Thoracic aorta (tissue), 2 donors: Measurements from ENCODE around the gene CTNNA2. TPM values are rescaled to one million over a fixed set of nuclear protein-coding genes. Genes with fewer than 3 reads are reported as not detected.

Experiments used
- ATAC-seq: fragments of 150-250 bp; one replicate; pipeline ENCODE4 v1.8.0; 2017; ENCODE audit warnings: low read depth; ENCODE audit not compliant: insufficient number of reproducible peaks, low FRiP score
- DNase-seq: peaks from one replicate; pipeline ENCODE4 v3.0.0-alpha.2; 2020; ENCODE audit warnings: low spot score
- H3K27ac ChIP-seq, 2 donors: fragments of 200-600 bp; sonication (generic); 1 replicate in 1 of 2; 2 replicates in 1 of 2; pipeline ENCODE4 v1.5.1; 2016; ENCODE audit warnings: mild to moderate bottlenecking in 2 of 2, moderate library complexity in 2 of 2
- H3K27me3 ChIP-seq: fragments of 200-600 bp; sonication (generic); replicated peaks from 2 replicates; pipeline ENCODE4 v1.6.0; 2016; ENCODE audit warnings: mild to moderate bottlenecking; ENCODE audit not compliant: insufficient read depth
- H3K36me3 ChIP-seq: fragments of 200-600 bp; sonication (generic); one replicate; pipeline ENCODE4 v1.5.1; 2016
- H3K4me1 ChIP-seq, 2 donors: fragments of 200-600 bp; sonication (generic); 1 replicate in 1 of 2; 2 replicates in 1 of 2; pipeline versions ENCODE4 v1.5.1 to v1.6.0; 2016; ENCODE audit warnings: low read depth in 2 of 2, mild to moderate bottlenecking in 1 of 2; ENCODE audit not compliant: control insufficient read depth in 1 of 2
- H3K4me3 ChIP-seq: fragments of 200-600 bp; sonication (generic); 2 replicates; pipeline ENCODE4 v1.5.1; 2016; ENCODE audit warnings: mild to moderate bottlenecking
- H3K9me3 ChIP-seq: fragments of 200-600 bp; sonication (generic); 2 replicates; pipeline ENCODE4 v1.5.1; 2016
- CTCF ChIP-seq: fragments of 200-600 bp; sonication (generic); IDR thresholded peaks from one replicate; pipeline ENCODE4 v1.5.1; 2019; ENCODE audit warnings: antibody characterized with exemption
- total RNA-seq, 2 donors: library from RNA; depleted of rRNA; stranded (reverse); fragments of >200 nt; gene quantifications; one replicate each; pipeline versions ENCODE4 v1.1.0 to v1.2.3, GENCODE V29; 2016

CTNNA2 gene
- total RNA-seq, 2 donors from 2014 or later: not detected

GRCh38 chr2:80490964-80491363, 978.1 kb downstream of the CTNNA2 start:
- Histone ChIP-seq H3K36me3 (no peaks in the 10 kb centered on the region), H3K27ac (no peak overlapping the region), H3K27me3 (no peaks in the 10 kb centered on the region), H3K9me3 (no peaks in the 10 kb centered on the region), H3K4me3 (no peak overlapping the region), H3K4me1 (no peaks in the 10 kb centered on the region)
- no peak for TF ChIP-seq CTCF
- ATAC-seq (no peak), DNase-seq (no peak)

- no peak overlapping the region for H3K4me3 ChIP-seq
- no peaks in the 10 kb centered on the region for H3K27me3 ChIP-seq
- DNase-seq (no peak), ATAC-seq (no peak)
- no peaks in the 10 kb centered on the region for H3K36me3 ChIP-seq
- no peak for TF ChIP-seq CTCF
- H3K9me3 ChIP-seq: no peaks in the 10 kb centered on the region
- H3K4me1 ChIP-seq: no peaks in the 10 kb centered on the region
- H3K27ac ChIP-seq: no peak overlapping the region
Observed at GRCh38 chr2:80496346-80496745, 983.5 kb downstream of the CTNNA2 start.

GRCh38 chr2:80496775-80497174, 983.9 kb downstream of the CTNNA2 start:
- no peak overlapping the region for H3K4me3 ChIP-seq
- no peaks in the 10 kb centered on the region for H3K27me3 ChIP-seq
- H3K36me3 ChIP-seq: no peaks in the 10 kb centered on the region
- ATAC-seq: no peak
- no peak overlapping the region for H3K27ac ChIP-seq
- no peak for TF ChIP-seq CTCF
- H3K4me1 ChIP-seq: no peaks in the 10 kb centered on the region
- no peaks in the 10 kb centered on the region for H3K9me3 ChIP-seq
- no peak for DNase-seq

- H3K9me3 ChIP-seq: no peaks in the 10 kb centered on the region
- TF ChIP-seq CTCF: no peak
- ATAC-seq (no peak), DNase-seq (no peak)
- H3K27me3 ChIP-seq: no peaks in the 10 kb centered on the region
- no peak overlapping the region for H3K4me3 ChIP-seq
- no peak overlapping the region for H3K27ac ChIP-seq
- H3K4me1 ChIP-seq: no peaks in the 10 kb centered on the region
- H3K36me3 ChIP-seq: no peaks in the 10 kb centered on the region
Observed at GRCh38 chr2:80499095-80499494, 986.2 kb downstream of the CTNNA2 start.

- Histone ChIP-seq H3K4me1 (no peaks in the 10 kb centered on the region), H3K4me3 (no peak overlapping the region), H3K27ac (no peak overlapping the region), H3K36me3 (no peaks in the 10 kb centered on the region), H3K9me3 (no peaks in the 10 kb centered on the region), H3K27me3 (no peaks in the 10 kb centered on the region)
- no peak for DNase-seq
- no peak for ATAC-seq
- TF ChIP-seq CTCF: no peak
Observed at GRCh38 chr2:80501874-80502624, 989.2 kb downstream of the CTNNA2 start.
